Immature natural killer cell (primary cell): Measurements from ENCODE around the gene DNAL4. TPM values are rescaled to one million over a fixed set of nuclear protein-coding genes. Genes with fewer than 3 reads are reported as not detected.

Experiments used
- DNase-seq, 3 donors: peaks; one replicate each; pipeline ENCODE4 v3.0.0; 2022; ENCODE audit warnings: mixed read lengths in 1 of 3
- H3K27ac Mint-ChIP-seq, 6 donors: one replicate each; pipeline ENCODE4 v1.8.0; 2020; ENCODE audit warnings: mixed read lengths in 6 of 6, mild to moderate bottlenecking in 5 of 6, inconsistent platforms in 4 of 6, moderate library complexity in 3 of 6
- H3K27me3 Mint-ChIP-seq, 3 donors: one replicate each; pipeline ENCODE4 v1.8.0; 2020 to 2021; ENCODE audit warnings: low read depth in 3 of 3, mild to moderate bottlenecking in 3 of 3, mixed read lengths in 3 of 3, moderate library complexity in 3 of 3, inconsistent platforms in 1 of 3
- H3K36me3 Mint-ChIP-seq, 3 donors: one replicate each; pipeline ENCODE4 v1.8.0; 2020; ENCODE audit warnings: mixed read lengths in 3 of 3, inconsistent platforms in 2 of 3, mild to moderate bottlenecking in 2 of 3
- H3K4me1 Mint-ChIP-seq, 2 donors: one replicate each; pipeline ENCODE4 v1.8.0; 2020; ENCODE audit warnings: inconsistent platforms in 2 of 2, mild to moderate bottlenecking in 2 of 2, mixed read lengths in 2 of 2, moderate library complexity in 1 of 2
- H3K4me3 Mint-ChIP-seq, 5 donors: one replicate each; pipeline ENCODE4 v1.8.0; 2020; ENCODE audit warnings: mild to moderate bottlenecking in 5 of 5, mixed read lengths in 5 of 5, inconsistent platforms in 3 of 5, moderate library complexity in 3 of 5
- H3K9me3 Mint-ChIP-seq, 6 donors: one replicate each; pipeline ENCODE4 v1.8.0; 2020; ENCODE audit warnings: mild to moderate bottlenecking in 6 of 6, mixed read lengths in 6 of 6, inconsistent platforms in 4 of 6, moderate library complexity in 3 of 6
- polyA plus RNA-seq, 3 donors: library from polyadenylated mRNA; unstranded; fragments of 300-500 nt; fragmentation: Illumina TruSeq; gene quantifications; one replicate each; pipeline ENCODE4 v1.2.3, GENCODE V29; 2021

The DNAL4 gene
- polyA plus RNA-seq, 3 donors from 2014 or later = 16.7 to 16.9 (median 16.8) TPM

DNA sequence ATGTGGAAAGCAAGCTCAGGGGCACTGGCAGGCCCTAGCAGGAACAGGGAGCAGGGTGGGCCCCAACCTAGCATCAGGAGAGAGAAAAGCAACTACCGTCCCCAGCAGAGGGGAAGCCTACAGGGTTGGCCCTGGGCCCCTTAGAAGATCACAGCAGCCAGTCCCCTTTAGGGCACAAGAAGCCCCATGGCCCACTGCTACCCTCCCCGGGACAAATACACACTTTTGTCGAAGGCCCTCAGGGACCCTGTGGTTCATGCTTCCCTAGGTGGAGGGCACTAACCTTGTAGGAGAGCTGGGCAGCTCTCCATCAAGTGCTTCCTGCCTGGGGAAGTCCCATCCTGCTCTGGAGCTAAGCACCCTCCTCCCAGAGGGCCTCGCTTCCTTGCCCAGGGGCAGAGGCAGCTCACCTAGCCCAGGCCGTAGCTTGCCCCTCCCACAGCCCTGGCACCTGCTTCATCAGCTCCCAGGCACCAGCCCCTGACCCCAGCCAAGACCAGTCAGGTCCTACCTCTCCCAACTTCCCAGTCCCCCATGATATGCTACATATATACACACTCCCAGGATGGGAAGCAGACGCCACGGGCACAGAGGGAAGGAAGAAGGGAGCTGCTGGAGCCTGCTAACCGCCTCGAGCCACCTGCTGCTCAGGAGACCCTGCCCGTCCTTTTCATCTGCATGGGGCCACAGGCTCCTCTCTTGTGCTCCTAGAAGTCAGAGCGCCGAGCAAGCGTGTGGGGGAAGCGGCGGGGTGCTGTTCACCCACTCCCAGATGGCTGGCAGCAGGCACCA, 58.3 kb downstream of the DNAL4 start:
- no peaks in the 10 kb centered on the region for H3K9me3 Mint-ChIP-seq
- DNase-seq = no peak
- H3K27me3 Mint-ChIP-seq = peaks cover 50 to 59% (median 59%) of the 10 kb centered on the region in 3 donors
- H3K36me3 Mint-ChIP-seq = peaks cover 3 to 46% (median 16%) of the 10 kb centered on the region in 3 donors
- no peak overlapping the region for H3K4me3 Mint-ChIP-seq
- peak overlapping the region; percentile 22 to 89 (median 83) for H3K27ac Mint-ChIP-seq
- peaks cover 32 to 62% of the 10 kb centered on the region in 2 donors for H3K4me1 Mint-ChIP-seq

DNA sequence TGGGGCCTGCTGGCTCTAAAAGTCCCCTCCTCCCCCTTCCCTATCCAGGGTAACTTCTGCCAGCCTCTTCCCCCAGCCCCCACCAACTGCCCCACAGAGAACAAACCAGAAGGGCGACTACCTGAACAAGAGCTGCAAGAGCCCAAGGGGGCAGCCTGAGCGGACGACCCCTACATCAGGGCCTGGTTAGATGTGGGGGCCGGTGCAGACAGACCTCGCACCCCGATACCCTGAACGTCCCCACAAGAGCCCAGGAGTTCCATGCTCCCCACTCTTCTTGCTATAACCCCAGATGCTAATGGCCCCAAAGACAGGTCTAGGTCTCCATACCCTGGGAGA, 58.8 kb downstream of the DNAL4 start:
- Mint-ChIP-seq H3K4me3 (peak overlapping the region in 1 of 5 donors; percentile 24), H3K4me1 (peaks cover 32 to 62% of the 10 kb centered on the region in 2 donors), H3K9me3 (no peaks in the 10 kb centered on the region), H3K27ac (peak overlapping the region; percentile 45 to 89 (median 83)), H3K27me3 (peaks cover 53 to 63% (median 63%) of the 10 kb centered on the region in 3 donors), H3K36me3 (peaks cover 3 to 49% (median 17%) of the 10 kb centered on the region in 3 donors)
- DNase-seq = no peak

DNA sequence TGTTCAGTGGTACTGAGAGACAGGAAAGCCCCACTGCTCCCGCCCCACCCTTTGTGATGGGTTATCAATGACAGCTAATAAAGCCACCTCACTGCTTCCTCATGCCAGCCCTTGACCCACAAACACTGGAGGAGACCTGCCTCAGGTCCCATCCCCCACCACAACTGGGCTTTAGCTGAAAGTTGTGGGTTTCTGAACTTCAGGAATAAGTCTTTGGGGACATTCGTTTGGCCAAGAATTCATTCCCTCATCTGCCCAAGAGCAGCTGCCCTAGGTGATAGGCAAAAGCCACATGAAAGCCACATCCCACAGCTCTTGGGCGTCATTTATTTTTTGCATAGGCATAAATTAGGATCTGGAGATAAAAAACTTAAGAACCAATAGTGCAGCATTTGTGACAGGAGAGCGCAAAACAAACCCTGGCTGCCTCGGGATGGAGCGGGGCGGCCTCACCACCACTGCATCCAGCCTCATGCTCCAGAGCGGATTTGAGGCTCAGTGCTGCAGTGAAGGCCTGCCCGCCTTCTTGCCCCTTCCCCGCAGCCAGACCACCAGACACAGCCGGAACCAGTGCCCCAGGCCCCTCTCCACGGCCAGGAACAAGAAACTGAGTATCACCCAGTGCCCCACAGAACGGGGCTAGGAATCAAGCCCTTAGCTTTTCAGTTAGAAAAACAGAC, 59.4 kb downstream of the DNAL4 start:
- peak overlapping the region in 1 of 5 donors; percentile 21 for H3K4me3 Mint-ChIP-seq
- peaks cover 3 to 49% (median 14%) of the 10 kb centered on the region in 3 donors for H3K36me3 Mint-ChIP-seq
- H3K4me1 Mint-ChIP-seq = peaks cover 30 to 58% of the 10 kb centered on the region in 2 donors
- H3K27ac Mint-ChIP-seq = peak overlapping the region; percentile 79 to 89 (median 83)
- H3K27me3 Mint-ChIP-seq = peaks cover 53 to 67% (median 65%) of the 10 kb centered on the region in 3 donors
- H3K9me3 Mint-ChIP-seq = no peaks in the 10 kb centered on the region
- no peak for DNase-seq

DNA sequence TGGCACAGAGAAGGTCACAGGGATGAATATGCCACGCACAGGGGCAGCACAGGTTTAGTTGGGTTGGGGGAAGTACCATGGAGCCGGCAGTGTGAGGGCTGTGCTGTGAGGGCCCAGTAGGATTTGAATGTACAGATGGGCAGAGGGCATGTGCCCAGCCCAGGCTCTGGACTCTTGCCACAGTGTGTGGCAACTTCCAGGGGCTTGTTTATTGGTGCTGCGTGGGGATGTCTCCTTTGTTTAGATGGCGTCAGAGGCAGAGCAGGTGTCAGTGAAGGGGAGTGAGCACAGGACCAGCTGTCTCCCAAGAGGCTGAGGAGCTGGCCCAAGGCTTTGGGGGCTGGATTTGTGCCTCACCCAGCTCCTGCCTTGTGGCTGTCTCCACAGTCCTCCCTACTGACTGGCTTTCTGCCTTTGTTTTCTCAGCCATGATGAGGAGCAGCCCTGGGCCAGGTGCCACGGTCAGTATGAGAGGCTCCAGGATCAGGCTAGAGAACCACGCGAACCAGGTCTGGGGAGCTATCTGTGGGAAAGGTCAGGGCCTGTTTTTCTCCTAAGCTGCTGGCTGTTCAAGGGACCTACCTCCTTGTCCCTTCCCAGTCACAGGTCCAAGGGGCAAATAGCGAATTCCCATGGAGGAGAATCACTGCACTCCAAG, 60.1 kb downstream of the DNAL4 start:
- peaks cover 3 to 52% (median 14%) of the 10 kb centered on the region in 3 donors for H3K36me3 Mint-ChIP-seq
- peaks cover 59 to 71% (median 69%) of the 10 kb centered on the region in 3 donors for H3K27me3 Mint-ChIP-seq
- peak overlapping the region in 1 of 5 donors; percentile 21 for H3K4me3 Mint-ChIP-seq
- H3K27ac Mint-ChIP-seq = peak overlapping the region; percentile 79 to 90 (median 86)
- H3K4me1 Mint-ChIP-seq = peaks cover 30 to 58% of the 10 kb centered on the region in 2 donors
- peak in 1 of 3 donors; percentile 25 for DNase-seq
- H3K9me3 Mint-ChIP-seq = no peaks in the 10 kb centered on the region

DNA sequence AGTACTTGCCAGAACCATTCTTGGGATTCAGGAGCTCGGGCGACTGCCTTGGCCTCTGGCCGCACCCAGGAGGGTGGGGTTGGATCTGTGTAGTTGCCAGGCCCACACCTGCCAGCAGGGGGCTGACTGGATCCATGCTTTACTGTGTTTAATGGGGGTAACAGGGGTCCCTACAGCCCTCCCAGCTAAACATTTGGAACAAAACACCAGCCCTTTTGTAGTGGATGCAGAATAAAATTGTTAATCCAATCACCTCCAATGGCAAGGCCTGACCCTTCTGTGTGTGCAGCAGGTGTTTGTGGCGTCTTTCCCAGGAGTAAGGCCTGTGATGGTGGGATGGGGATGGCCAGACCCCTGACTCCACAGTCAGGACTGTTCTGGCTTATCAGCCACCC, 60.6 kb downstream of the DNAL4 start:
- H3K4me3 Mint-ChIP-seq = peak overlapping the region in 2 of 5 donors; percentile 21 to 47
- H3K36me3 Mint-ChIP-seq = peaks cover 3 to 52% (median 14%) of the 10 kb centered on the region in 3 donors
- DNase-seq = peak; percentile 51 to 57 (median 52)
- peaks cover 30 to 55% of the 10 kb centered on the region in 2 donors for H3K4me1 Mint-ChIP-seq
- no peaks in the 10 kb centered on the region for H3K9me3 Mint-ChIP-seq
- peaks cover 63 to 74% (median 69%) of the 10 kb centered on the region in 3 donors for H3K27me3 Mint-ChIP-seq
- peak overlapping the region; percentile 76 to 90 (median 86) for H3K27ac Mint-ChIP-seq

DNA sequence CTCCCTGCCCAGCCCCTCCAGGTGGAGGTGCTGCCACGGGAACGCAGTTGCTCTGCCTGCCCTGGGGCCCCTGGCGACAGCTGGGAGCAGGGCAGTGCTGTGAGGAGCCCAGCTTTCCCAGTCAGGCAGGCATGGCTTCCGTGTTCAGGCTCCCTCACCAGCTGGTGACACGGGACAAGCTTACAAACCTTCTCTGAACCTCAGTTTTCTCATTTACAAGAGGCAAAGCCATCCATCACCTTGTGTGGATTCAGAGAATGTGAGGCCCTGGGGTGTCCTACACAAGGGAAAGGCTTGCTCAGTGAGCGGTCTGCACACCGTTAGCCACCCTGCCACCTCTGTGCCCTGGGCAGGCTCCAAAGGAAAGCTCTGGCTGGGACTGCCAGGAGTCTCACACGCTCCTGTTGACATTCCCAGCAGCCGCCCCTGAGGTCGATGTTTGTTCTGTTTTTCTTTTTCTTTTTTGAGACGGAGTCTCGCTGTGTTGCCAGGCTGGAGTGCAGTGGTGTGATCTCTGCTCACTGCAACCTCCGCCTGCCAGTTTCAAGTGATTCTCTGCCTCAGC, 61.6 kb downstream of the DNAL4 start:
- peaks cover 3 to 48% (median 12%) of the 10 kb centered on the region in 3 donors for H3K36me3 Mint-ChIP-seq

DNA sequence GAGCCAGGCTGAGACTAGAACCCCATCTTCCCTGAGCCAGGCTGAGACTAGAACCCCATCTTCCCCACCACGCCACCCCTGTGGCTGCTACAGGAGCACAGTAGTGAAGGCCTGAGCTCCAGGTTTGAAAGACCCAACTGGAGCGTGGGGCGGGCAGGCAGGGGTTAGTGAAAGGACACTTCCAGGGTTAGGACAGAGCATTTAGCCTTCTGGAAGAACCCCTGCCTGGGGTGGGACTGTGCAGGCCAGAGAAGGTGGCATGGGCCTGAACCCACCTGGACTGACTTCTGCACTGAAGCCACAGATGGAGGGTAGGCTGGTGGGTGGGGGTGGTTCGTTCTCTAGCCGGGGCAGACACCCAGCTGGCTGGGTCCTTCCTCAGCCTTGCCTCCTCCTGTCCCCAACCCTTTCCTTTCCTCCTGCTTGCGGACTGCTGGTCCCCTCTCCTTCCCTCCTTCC, 62.2 kb downstream of the DNAL4 start:
- Mint-ChIP-seq H3K27ac (peak overlapping the region in 5 of 6 donors; percentile 11 to 94 (median 77)), H3K36me3 (peaks cover 6 to 47% (median 8%) of the 10 kb centered on the region in 3 donors), H3K9me3 (no peaks in the 10 kb centered on the region), H3K4me3 (no peak overlapping the region), H3K27me3 (peaks cover 57 to 75% (median 75%) of the 10 kb centered on the region in 3 donors), H3K4me1 (peaks cover 18 to 39% of the 10 kb centered on the region in 2 donors)
- DNase-seq = no peak

More for the DNA sequence above, 61.6 kb downstream of the DNAL4 start:
- H3K27me3 Mint-ChIP-seq = peaks cover 63 to 78% (median 75%) of the 10 kb centered on the region in 3 donors
- peak overlapping the region; percentile 21 to 89 (median 56) for H3K27ac Mint-ChIP-seq
- H3K4me1 Mint-ChIP-seq = peaks cover 22 to 45% of the 10 kb centered on the region in 2 donors
- H3K4me3 Mint-ChIP-seq = no peak overlapping the region
- H3K9me3 Mint-ChIP-seq = no peaks in the 10 kb centered on the region
- DNase-seq = no peak

DNA sequence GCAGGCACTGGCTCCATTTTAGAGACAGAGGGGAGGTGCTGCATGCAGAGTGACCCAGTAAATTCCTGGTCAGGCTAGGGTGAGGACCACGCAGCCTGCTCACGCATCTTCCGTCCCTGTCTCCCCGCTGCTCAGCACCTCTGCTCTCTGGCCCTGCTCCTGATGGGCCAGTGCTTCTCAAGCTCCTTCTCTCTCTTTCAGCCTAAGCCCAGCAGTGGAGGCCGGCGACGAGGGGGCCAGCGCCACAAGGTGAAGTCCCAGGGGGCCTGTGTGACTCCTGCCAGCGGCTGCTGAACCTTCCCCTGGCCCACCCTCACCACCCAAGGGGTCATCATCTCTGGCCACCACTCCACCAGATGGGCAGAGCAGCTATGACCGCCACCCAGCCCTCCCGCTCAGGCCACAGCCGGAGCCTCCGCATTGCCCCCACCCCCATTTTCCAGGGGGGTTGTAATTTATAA, 63.5 kb downstream of the DNAL4 start:
- H3K27me3 Mint-ChIP-seq = peaks cover 51 to 78% (median 77%) of the 10 kb centered on the region in 3 donors
- H3K27ac Mint-ChIP-seq = peak overlapping the region; percentile 56 to 94 (median 74)
- H3K4me3 Mint-ChIP-seq = no peak overlapping the region
- peaks cover 7 to 49% (median 11%) of the 10 kb centered on the region in 3 donors for H3K36me3 Mint-ChIP-seq
- peaks cover 15 to 28% of the 10 kb centered on the region in 2 donors for H3K4me1 Mint-ChIP-seq
- DNase-seq = no peak
- H3K9me3 Mint-ChIP-seq = no peaks in the 10 kb centered on the region

DNA sequence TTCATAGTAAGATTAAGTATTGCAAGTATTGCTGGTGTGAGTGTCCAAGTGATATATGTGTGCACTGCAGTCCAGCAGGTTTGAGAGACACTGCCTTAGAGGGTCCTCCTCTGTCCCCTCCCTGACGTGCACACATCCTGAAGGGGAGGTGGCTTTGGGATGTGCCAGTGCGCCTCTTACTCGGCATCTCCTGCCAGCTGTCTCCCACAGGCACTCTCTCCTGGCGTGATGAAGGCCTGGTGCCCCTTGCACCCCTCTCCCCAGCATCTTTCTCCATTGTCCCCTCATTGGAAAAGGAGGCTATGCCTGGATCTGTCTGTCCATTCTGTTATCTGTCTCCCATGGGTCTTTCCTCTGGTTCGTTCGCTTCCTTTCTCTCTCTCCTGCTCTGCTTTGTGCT, 64.0 kb downstream of the DNAL4 start:
- peak overlapping the region in 5 of 6 donors; percentile 56 to 94 (median 77) for H3K27ac Mint-ChIP-seq
- peaks cover 20 to 28% of the 10 kb centered on the region in 2 donors for H3K4me1 Mint-ChIP-seq
- H3K4me3 Mint-ChIP-seq = no peak overlapping the region
- H3K27me3 Mint-ChIP-seq = peaks cover 51 to 79% (median 78%) of the 10 kb centered on the region in 3 donors
- H3K9me3 Mint-ChIP-seq = no peaks in the 10 kb centered on the region
- DNase-seq = no peak
- H3K36me3 Mint-ChIP-seq = peaks cover 8 to 50% (median 16%) of the 10 kb centered on the region in 3 donors

DNA sequence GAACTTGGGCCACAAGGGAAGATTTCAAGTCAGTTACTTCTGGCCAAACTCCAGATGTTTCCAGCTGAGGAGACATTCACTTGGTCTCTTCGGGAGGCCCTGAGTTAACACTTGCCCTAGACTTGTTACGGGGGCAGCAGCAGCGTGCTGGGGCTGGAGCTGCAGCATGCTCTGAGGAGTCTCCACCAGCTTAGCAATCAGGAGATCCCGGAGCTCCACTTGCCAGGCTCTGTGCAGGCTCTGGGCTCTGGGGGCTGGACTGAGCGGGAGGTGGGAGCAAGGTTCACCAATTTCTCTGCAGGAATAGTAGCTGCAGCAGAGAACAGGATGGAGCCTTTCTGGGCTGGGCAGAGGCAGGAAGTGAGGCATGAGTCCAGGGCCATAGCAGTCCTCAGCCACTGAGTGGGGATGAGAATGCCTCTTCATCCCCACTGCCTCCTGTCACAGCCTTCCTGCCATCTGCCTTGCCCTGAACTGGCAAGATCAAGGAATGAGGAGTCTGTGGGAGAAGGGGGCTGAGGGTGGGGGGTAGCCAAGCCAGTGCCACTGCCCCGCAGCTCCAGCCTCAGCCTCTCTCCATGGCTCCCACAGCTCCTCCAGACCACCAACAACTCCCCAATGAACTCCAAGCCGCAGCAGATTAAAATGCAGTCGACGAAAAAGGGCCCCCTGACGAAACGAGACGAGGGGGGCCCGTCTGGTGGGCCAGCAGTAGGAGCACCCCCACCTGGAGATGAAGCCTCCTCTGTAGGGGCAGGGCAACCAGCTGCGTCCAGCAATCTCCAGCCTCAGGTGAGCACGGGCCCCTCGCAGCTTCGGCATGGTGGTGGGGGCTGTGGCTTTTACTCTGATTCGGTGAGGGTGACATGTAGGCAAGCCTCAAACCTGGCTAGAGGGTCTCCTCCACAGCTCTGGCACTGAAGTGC, 64.8 kb downstream of the DNAL4 start:
- peaks cover 17 to 24% of the 10 kb centered on the region in 2 donors for H3K4me1 Mint-ChIP-seq
- peaks cover 47 to 77% (median 75%) of the 10 kb centered on the region in 3 donors for H3K27me3 Mint-ChIP-seq
- H3K27ac Mint-ChIP-seq = peak overlapping the region in 4 of 6 donors; percentile 48 to 94 (median 57)
- peaks cover 10 to 50% (median 20%) of the 10 kb centered on the region in 3 donors for H3K36me3 Mint-ChIP-seq
- H3K9me3 Mint-ChIP-seq = no peaks in the 10 kb centered on the region
- DNase-seq = no peak
- no peak overlapping the region for H3K4me3 Mint-ChIP-seq
